Astrocyte (in vitro differentiated cells and primary cell): ENCODE data around the gene TPM2.

ENCODE experiments used
- EZH2 ChIP-seq: IDR thresholded peaks from 2 replicates; pipeline ENCODE4 v1.6.1; 2012; ENCODE audit warnings: mild to moderate bottlenecking, low read length, inconsistent platforms; ENCODE audit not compliant: insufficient read depth
- TF ChIP-seq, protein P1 (sequence below): IDR thresholded peaks from 2 replicates; pipeline ENCODE4 v1.5.1; 2011; ENCODE audit warnings: low read depth, mild to moderate bottlenecking, inconsistent platforms, low read length, moderate library complexity; ENCODE audit not compliant: insufficient read depth

DNA sequence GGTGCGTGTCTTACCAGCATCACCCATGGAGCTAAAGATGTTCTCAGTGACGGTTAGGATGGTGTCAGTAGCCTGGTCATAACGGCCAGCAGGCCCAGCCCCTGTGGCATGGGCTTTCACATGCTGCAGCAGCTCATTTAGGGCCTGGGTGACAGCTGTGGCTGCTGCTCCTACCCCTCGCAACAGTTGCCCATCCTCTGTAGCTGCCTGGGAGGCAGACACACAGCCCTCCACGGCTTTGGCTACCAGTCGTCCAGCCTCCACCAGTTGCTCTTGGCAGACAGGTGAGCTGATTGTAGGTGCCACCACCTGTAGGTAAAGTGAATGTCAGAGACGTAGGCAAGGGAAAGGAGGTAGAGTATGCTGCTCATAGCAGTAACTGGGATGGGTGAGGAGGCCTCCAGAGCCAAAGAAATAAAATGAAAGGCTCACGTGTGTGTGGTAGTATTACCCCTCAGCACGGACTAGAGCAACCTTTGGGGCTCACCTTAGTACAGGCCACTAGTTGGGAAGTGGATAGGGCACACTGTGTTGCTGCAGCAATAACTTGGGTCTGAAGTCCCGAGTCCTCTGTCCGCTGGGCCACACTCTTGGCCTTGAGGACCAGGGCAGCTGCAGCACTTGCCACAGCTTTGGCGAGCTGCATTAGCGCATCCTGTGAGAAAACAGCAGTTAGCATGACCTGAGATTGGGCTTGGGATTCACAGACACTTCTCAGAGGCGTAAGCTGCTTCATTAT, 27.6 kb upstream of the TPM2 start:
- TF ChIP-seq, protein P1, sequence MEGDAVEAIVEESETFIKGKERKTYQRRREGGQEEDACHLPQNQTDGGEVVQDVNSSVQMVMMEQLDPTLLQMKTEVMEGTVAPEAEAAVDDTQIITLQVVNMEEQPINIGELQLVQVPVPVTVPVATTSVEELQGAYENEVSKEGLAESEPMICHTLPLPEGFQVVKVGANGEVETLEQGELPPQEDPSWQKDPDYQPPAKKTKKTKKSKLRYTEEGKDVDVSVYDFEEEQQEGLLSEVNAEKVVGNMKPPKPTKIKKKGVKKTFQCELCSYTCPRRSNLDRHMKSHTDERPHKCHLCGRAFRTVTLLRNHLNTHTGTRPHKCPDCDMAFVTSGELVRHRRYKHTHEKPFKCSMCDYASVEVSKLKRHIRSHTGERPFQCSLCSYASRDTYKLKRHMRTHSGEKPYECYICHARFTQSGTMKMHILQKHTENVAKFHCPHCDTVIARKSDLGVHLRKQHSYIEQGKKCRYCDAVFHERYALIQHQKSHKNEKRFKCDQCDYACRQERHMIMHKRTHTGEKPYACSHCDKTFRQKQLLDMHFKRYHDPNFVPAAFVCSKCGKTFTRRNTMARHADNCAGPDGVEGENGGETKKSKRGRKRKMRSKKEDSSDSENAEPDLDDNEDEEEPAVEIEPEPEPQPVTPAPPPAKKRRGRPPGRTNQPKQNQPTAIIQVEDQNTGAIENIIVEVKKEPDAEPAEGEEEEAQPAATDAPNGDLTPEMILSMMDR, result no peak
- no peak for TF ChIP-seq EZH2
